H1 (cell line): Measurements from ENCODE around the gene ULBP1. TPM values are rescaled to one million over a fixed set of nuclear protein-coding genes. Genes with fewer than 3 reads are reported as not detected.

Experiments
- CTCF ChIA-PET: fragments of 300-600 bp; sonication (Branson Sonifier 250); formaldehyde crosslinking; loops from one replicate; lab custom pipeline; 2021; ENCODE audit not compliant: partially characterized antibody; lab: Charles Lee
- POLR2A ChIA-PET: fragments of 300-600 bp; sonication (Branson Sonifier 250); formaldehyde crosslinking; loops from one replicate; lab custom pipeline; 2021; ENCODE audit warnings: inconsistent platforms; ENCODE audit not compliant: partially characterized antibody; lab: Charles Lee
- DNase-seq, 2 experiments: peaks; one replicate each; pipeline versions ENCODE4 v3.0.0 to v3.0.0-alpha.2; 2010 to 2022; ENCODE audit warnings: low spot score in 2 of 2, low read depth in 1 of 2, mixed read lengths in 1 of 2
- FAIRE-seq: peaks from 2 replicates; lab custom pipeline; 2011; peaks lifted over from hg19 to GRCh38; lab: Jason Lieb, UNC
- H2AFZ ChIP-seq: 2 replicates; pipeline ENCODE4 v1.8.1; 2012; ENCODE audit warnings: low read length, inconsistent platforms
- H2AK5ac ChIP-seq: 2 replicates; pipeline ENCODE4 v1.6.1; 2013; ENCODE audit warnings: low read depth, low read length
- H2BK120ac ChIP-seq: replicated peaks from 2 replicates; pipeline ENCODE3; 2013; ENCODE audit warnings: low read depth, low read length, inconsistent platforms
- H2BK12ac ChIP-seq: 2 replicates; pipeline ENCODE4 v1.6.1; 2013; ENCODE audit warnings: low read depth, low read length
- H2BK15ac ChIP-seq: 2 replicates; pipeline ENCODE4 v1.6.1; 2013; ENCODE audit warnings: low read length
- H2BK20ac ChIP-seq: 2 replicates; pipeline ENCODE4 v1.6.1; 2013; ENCODE audit warnings: low read length
- H2BK5ac ChIP-seq: 2 replicates; pipeline ENCODE4 v1.6.1; 2013; ENCODE audit warnings: low read depth, low read length
- H3K14ac ChIP-seq: 2 replicates; pipeline ENCODE4 v1.6.1; 2013; ENCODE audit warnings: inconsistent platforms; ENCODE audit not compliant: insufficient read length
- H3K18ac ChIP-seq: 2 replicates; pipeline ENCODE4 v1.6.1; 2013; ENCODE audit warnings: low read length; ENCODE audit errors: extremely low read depth
- H3K23ac ChIP-seq: 2 replicates; pipeline ENCODE4 v1.6.1; 2013; ENCODE audit warnings: inconsistent platforms; ENCODE audit not compliant: insufficient read length
- H3K23me2 ChIP-seq: 2 replicates; pipeline ENCODE4 v1.6.1; 2013; ENCODE audit warnings: low read depth, low read length
- H3K27ac ChIP-seq: 2 replicates; pipeline ENCODE4 v1.6.1; 2011; ENCODE audit warnings: low read depth, low read length, inconsistent platforms
- H3K27me3 ChIP-seq, 4 experiments: replicated peaks in 1 of 4; 1 replicate in 1 of 4; 2 replicates in 3 of 4; pipeline versions ENCODE4 v1.6.1 to v1.8.1; 2011 to 2013; ENCODE audit warnings: low read length in 3 of 4, mild to moderate bottlenecking in 3 of 4, inconsistent platforms in 2 of 4, mixed read lengths in 2 of 4, moderate library complexity in 1 of 4; ENCODE audit not compliant: control insufficient read depth in 3 of 4, insufficient read depth in 3 of 4; ENCODE audit errors: extremely low read depth in 1 of 4
- H3K36me3 ChIP-seq, 4 experiments: 2 replicates each; pipeline versions ENCODE4 v1.6.1 to v1.8.1; 2011 to 2013; ENCODE audit warnings: mild to moderate bottlenecking in 4 of 4, low read length in 3 of 4, moderate library complexity in 2 of 4, control low read depth in 1 of 4, inconsistent platforms in 1 of 4; ENCODE audit not compliant: insufficient read depth in 4 of 4, control insufficient read depth in 2 of 4
- H3K4ac ChIP-seq: replicated peaks from 2 replicates; pipeline ENCODE3; 2013; ENCODE audit warnings: low read length, low read depth, mixed read lengths, inconsistent platforms; ENCODE audit not compliant: insufficient read length
- H3K4me1 ChIP-seq, 4 experiments: replicated peaks in 1 of 4; 1 replicate in 1 of 4; 2 replicates in 3 of 4; pipeline versions ENCODE4 v1.6.1 to v1.8.1; 2011 to 2013; ENCODE audit warnings: low read length in 3 of 4, inconsistent platforms in 2 of 4, mixed read lengths in 1 of 4; ENCODE audit not compliant: insufficient read depth in 4 of 4, control insufficient read depth in 3 of 4
- H3K4me2 ChIP-seq, 2 experiments: 2 replicates each; pipeline versions ENCODE4 v1.6.1 to v1.8.1; 2011 to 2013; ENCODE audit warnings: low read depth in 2 of 2, low read length in 2 of 2, control low read depth in 1 of 2, inconsistent platforms in 1 of 2, mild to moderate bottlenecking in 1 of 2; ENCODE audit not compliant: insufficient read depth in 1 of 2
- H3K4me3 ChIP-seq, 4 experiments: fragments of 200-600, 300-600 bp in 1 of 4; sonication (generic), shearing (Covaris generic), sonication (Bioruptor Twin) in 1 of 4; 2 replicates each; pipeline versions ENCODE4 v1.5.1 to v1.8.1; 2011 to 2016; ENCODE audit warnings: low read length in 4 of 4, low read depth in 3 of 4, control low read depth in 2 of 4, inconsistent platforms in 2 of 4, mild to moderate bottlenecking in 2 of 4, mixed read lengths in 1 of 4, moderate library complexity in 1 of 4; ENCODE audit not compliant: insufficient read depth in 2 of 4; ENCODE audit errors: extremely low read depth in 1 of 4
- H3K56ac ChIP-seq: replicated peaks from 2 replicates; pipeline ENCODE3; 2013; ENCODE audit warnings: low read depth, mild to moderate bottlenecking, mixed read lengths, low read length, inconsistent platforms; ENCODE audit not compliant: insufficient read length
- H3K79me1 ChIP-seq: 2 replicates; pipeline ENCODE4 v1.6.1; 2013; ENCODE audit warnings: low read depth, low read length, control low read depth
- H3K79me2 ChIP-seq, 2 experiments: 2 replicates each; pipeline versions ENCODE4 v1.6.1 to v1.8.1; 2012 to 2013; ENCODE audit warnings: low read length in 2 of 2, mild to moderate bottlenecking in 2 of 2, inconsistent platforms in 1 of 2; ENCODE audit not compliant: insufficient read depth in 2 of 2, control insufficient read depth in 1 of 2
- H3K9ac ChIP-seq, 4 experiments: replicated peaks in 1 of 4; 1 replicate in 1 of 4; 2 replicates in 3 of 4; pipeline versions ENCODE4 v1.6.1 to v1.8.1; 2011 to 2013; ENCODE audit warnings: low read depth in 3 of 4, low read length in 3 of 4, control low read depth in 2 of 4, mild to moderate bottlenecking in 2 of 4, moderate library complexity in 2 of 4, inconsistent platforms in 1 of 4; ENCODE audit errors: extremely low read depth in 1 of 4
- H3K9me3 ChIP-seq, 2 experiments: 2 replicates each; pipeline versions ENCODE4 v1.6.1 to v1.8.1; 2012 to 2013; ENCODE audit warnings: mild to moderate bottlenecking in 2 of 2, moderate library complexity in 2 of 2, control low read depth in 1 of 2, inconsistent platforms in 1 of 2, low read depth in 1 of 2, low read length in 1 of 2, mixed read lengths in 1 of 2; ENCODE audit not compliant: insufficient read depth in 2 of 2
- H4K20me1 ChIP-seq, 2 experiments: replicated peaks in 1 of 2; 2 replicates each; pipeline versions ENCODE3 to v1.8.1; 2011 to 2013; ENCODE audit warnings: inconsistent platforms in 2 of 2, low read length in 2 of 2, mild to moderate bottlenecking in 1 of 2; ENCODE audit not compliant: insufficient read depth in 2 of 2, control insufficient read depth in 1 of 2
- H4K5ac ChIP-seq: 2 replicates; pipeline ENCODE4 v1.6.1; 2013; ENCODE audit warnings: low read length, low read depth, mixed read lengths, inconsistent platforms; ENCODE audit not compliant: insufficient read length
- H4K8ac ChIP-seq: 2 replicates; pipeline ENCODE4 v1.8.0; 2013; ENCODE audit warnings: mild to moderate bottlenecking, moderate library complexity, low read length, inconsistent platforms; ENCODE audit not compliant: insufficient read depth; ENCODE audit errors: extremely low read depth
- H4K91ac ChIP-seq: replicated peaks from 2 replicates; pipeline ENCODE3; 2013; ENCODE audit warnings: low read length, mixed read lengths, inconsistent platforms; ENCODE audit not compliant: insufficient read length
- ASH2L ChIP-seq: fragments of 200-600, 300-600 bp; sonication (generic); IDR thresholded peaks from one replicate; pipeline ENCODE4 v1.7.1; 2017; ENCODE audit warnings: low read length
- CTBP2 ChIP-seq: IDR thresholded peaks from 2 replicates; pipeline ENCODE4 v1.7.0; 2011; ENCODE audit warnings: borderline replicate concordance, mild to moderate bottlenecking, moderate library complexity, mixed read lengths, low read length; ENCODE audit not compliant: insufficient read depth, insufficient read length
- FOSL1 ChIP-seq: IDR thresholded peaks from 2 replicates; pipeline ENCODE4 v1.6.1; 2011; ENCODE audit warnings: mild to moderate bottlenecking, low read depth, low read length, moderate library complexity; ENCODE audit not compliant: insufficient read depth
- HDAC2 ChIP-seq, 2 experiments: fragments of 300-600 bp in 1 of 2; sonication (generic) in 1 of 2; IDR thresholded peaks; 2 replicates each; pipeline ENCODE4 v1.6.1; 2011 to 2012; ENCODE audit warnings: low read depth in 2 of 2, low read length in 2 of 2, mild to moderate bottlenecking in 2 of 2, moderate library complexity in 2 of 2, borderline replicate concordance in 1 of 2, inconsistent platforms in 1 of 2
- MAFK ChIP-seq: IDR thresholded peaks from 2 replicates; pipeline ENCODE4 v1.6.1; 2012; ENCODE audit warnings: low read depth, mild to moderate bottlenecking, improper control_type of control experiment, low read length
- MAX ChIP-seq: IDR thresholded peaks from 2 replicates; pipeline ENCODE4 v1.6.1; 2012; ENCODE audit warnings: inconsistent platforms
- NRF1 ChIP-seq: IDR thresholded peaks from 2 replicates; pipeline ENCODE4 v1.6.1; 2011; ENCODE audit warnings: mild to moderate bottlenecking, low read depth, low read length, improper control_type of control experiment
- POU5F1 ChIP-seq: IDR thresholded peaks from 2 replicates; pipeline ENCODE4 v1.6.1; 2011; ENCODE audit warnings: low read depth, mild to moderate bottlenecking, low read length, moderate library complexity
- SIX5 ChIP-seq: IDR thresholded peaks from 2 replicates; pipeline ENCODE4 v1.6.1; 2011; ENCODE audit warnings: mild to moderate bottlenecking, low read depth, low read length
- SUZ12 ChIP-seq: fragments of 200-600 bp; sonication (generic); IDR thresholded peaks from 2 replicates; pipeline ENCODE4 v1.6.1; 2012; ENCODE audit warnings: mild to moderate bottlenecking, inconsistent platforms, low read length, moderate library complexity, mixed read lengths
- TCF12 ChIP-seq: IDR thresholded peaks from 2 replicates; pipeline ENCODE4 v1.6.1; 2011; ENCODE audit warnings: low read depth, mild to moderate bottlenecking, low read length
- WGBS, 2 experiments: shearing (Covaris generic) in 1 of 2; methylation state at CpG; one replicate each; pipeline versions ENCODE4 v1.1.6 to v1.1.7; 2013 to 2015; ENCODE audit warnings: low lambda C conversion rate in 2 of 2, mixed read lengths in 2 of 2, inconsistent platforms in 1 of 2, low coverage in 1 of 2, missing lambda C conversion rate in 1 of 2; ENCODE audit not compliant: insufficient replicate concordance in 2 of 2, insufficient coverage in 1 of 2, insufficient read length in 1 of 2; ENCODE audit errors: extremely low coverage in 1 of 2, missing lambda C conversion rate in 1 of 2; 5-methylcytosine and 5-hydroxymethylcytosine counted together
- polyA plus RNA-seq, 7 experiments: library from polyadenylated mRNA; depleted of rRNA in 3 of 7; stranded (reverse) in 5 of 7; unstranded in 2 of 7; fragments of >200 nt in 5 of 7; fragments of 200-250 nt in 2 of 7; gene quantifications; 1 replicate in 5 of 7; 2 replicates in 1 of 7; 4 replicates in 1 of 7; pipeline versions ENCODE4 v1.2.1 to v1.2.3, GENCODE V29; 2011 to 2013; ENCODE audit warnings: missing spikeins in 2 of 7, mixed read lengths in 2 of 7
- total RNA-seq: library from RNA; stranded (reverse); fragmentation: NEBNext Ultra II Directional; extraction: Animal tissue kit (Norgen Biotek cat#: 25700); gene quantifications from 2 replicates; pipeline ENCODE4 v1.2.1, GENCODE V29; 2021

The ULBP1 gene
- total and polyA plus RNA-seq, 2 of the 8 experiments (the other 6 are each of a cell fraction or from before 2014, with no cell fraction given) = 0.32 to 0.60 TPM

DNA sequence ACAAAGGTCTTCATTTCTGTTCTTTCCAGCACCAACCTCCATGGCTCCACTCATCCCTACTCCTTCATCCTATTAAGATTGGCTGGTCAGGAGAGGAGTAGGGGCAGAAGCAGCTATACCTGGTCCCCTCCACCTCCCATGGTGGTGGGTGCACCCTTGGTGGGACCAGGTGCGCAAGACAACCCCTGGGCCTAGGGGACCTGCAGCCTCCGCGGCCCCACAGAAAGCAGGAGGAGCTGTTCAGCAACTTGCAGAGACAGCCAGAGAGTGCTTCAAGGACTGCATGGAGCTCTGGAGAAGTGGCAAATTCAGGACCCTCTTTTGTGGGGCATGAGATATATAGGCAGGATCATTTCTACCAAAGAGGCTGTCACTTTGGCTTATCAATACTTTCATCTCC, 12.1 kb upstream of the ULBP1 start:
- Histone ChIP-seq H3K79me2 (no peaks in the 10 kb centered on the region), H2BK5ac (no peak overlapping the region), H3K4me1 (peaks cover 0 to 2% (median 0%) of the 10 kb centered on the region in 4 experiments; a peak in 1 of 7 replicates), H3K79me1 (no peaks in the 10 kb centered on the region)
- TF ChIP-seq CTBP2 = no peak
- no peak for TF ChIP-seq SIX5
- TF ChIP-seq ASH2L = no peak
- TF ChIP-seq MAX = no peak
- TF ChIP-seq FOSL1 = no peak
- TF ChIP-seq HDAC2 (IDR thresholded peaks at IDR 0.05; ENCODE audit: borderline replicate concordance in 1 of 2, low read depth in 2 of 2, low read length in 2 of 2) = no peak
- no peak for TF ChIP-seq MAFK
- no peak for TF ChIP-seq TCF12
- no peak for TF ChIP-seq SUZ12
- no peak for TF ChIP-seq POU5F1
- no peak for TF ChIP-seq NRF1
- TF ChIP-seq, all 59 proteins: peak for 0
- Histone ChIP-seq H2BK20ac (no peak overlapping the region), H4K91ac (no peak overlapping the region), H3K56ac (no peak overlapping the region), H3K4me3 (no peak overlapping the region), H3K27ac (no peak overlapping the region), H4K20me1 (peaks cover 0 to 3% of the 10 kb centered on the region in 2 experiments), H4K8ac (no peak overlapping the region), H3K9me3 (no peaks in the 10 kb centered on the region), H3K18ac (no peak overlapping the region), H3K4me2 (no peak overlapping the region), H3K9ac (no peak overlapping the region), H2BK15ac (no peak overlapping the region), H3K14ac (no peak overlapping the region), H3K36me3 (no peaks in the 10 kb centered on the region), H2AFZ (no peak overlapping the region), H3K27me3 (peaks cover 20 to 69% (median 48%) of the 10 kb centered on the region in 4 experiments), H3K23ac (no peak overlapping the region), H3K23me2 (peaks cover 1% of the 10 kb centered on the region; the same call in 1 of the 2 replicates), H4K5ac (no peak overlapping the region), H2BK12ac (no peak overlapping the region), H2BK120ac (no peak overlapping the region), H3K4ac (no peak overlapping the region), H2AK5ac (no peak overlapping the region)
- DNase-seq (no peak), FAIRE-seq (no peak)
- WGBS, 2 experiments = 98% methylated on average over 3 of the region's 3 CpGs; no CpG with 5 or more reads in 1 of the 2 experiments
- CTCF ChIA-PET = interaction anchor here (0.6 to 2.3 kb wide), 6 partner anchors 9 to 119 kb away, joined by 3 to 15 read pairs (median 8); no protein-coding TSS in a partner anchor
- POLR2A ChIA-PET = no interaction called here
